Measurements from ENCODE around the gene XAGE5. TPM values are rescaled to one million over a fixed set of nuclear protein-coding genes. Genes with fewer than 3 reads are reported as not detected.

XAGE5 gene
- total RNA-seq, 2 experiments from 2014 or later, result not detected

GRCh38 chrX:52865343-52865998 lies 54.4 kb downstream of the XAGE5 start:
- H3K36me3 Mint-ChIP-seq (ENCODE audit: low read depth), result no peaks in the 10 kb centered on the region
- no peaks in the 10 kb centered on the region for H3K9me3 Mint-ChIP-seq
- H3K4me3 ChIP-seq (ENCODE audit: low read length), result no peak overlapping the region
- H3K27ac Mint-ChIP-seq, result no peak overlapping the region
- peaks cover 0 to 5% of the 10 kb centered on the region in 2 experiments for H3K27me3 ChIP-seq (ENCODE audit: control insufficient read depth in 1 of 2, insufficient read depth in 2 of 2, low read length in 2 of 2)
- DNase-seq (no peak), ATAC-seq (ENCODE audit: poor library complexity) (no peak)
- TF ChIP-seq CTCF (IDR thresholded peaks at IDR 0.05), result no peak
- H3K4me1 ChIP-seq (ENCODE audit: insufficient read depth, low read length), result no peaks in the 10 kb centered on the region
- ChIA-PET POLR2A (no interaction called here), CTCF (no interaction called here)
- H3K36me3 ChIP-seq (ENCODE audit: insufficient read depth, low read length), result no peaks in the 10 kb centered on the region
- peaks cover 4% of the 10 kb centered on the region for H3K27me3 Mint-ChIP-seq
- no peak overlapping the region for H3K27ac ChIP-seq (ENCODE audit: low read depth in 1 of 2, low read length in 2 of 2)
- H3K9me3 ChIP-seq (ENCODE audit: control insufficient read depth in 1 of 2, insufficient read depth in 1 of 2, low read length in 2 of 2), result no peaks in the 10 kb centered on the region
- intact Hi-C loops (cut with DNase I, micrococcal nuclease), result no loop called here
- H3K4me3 Mint-ChIP-seq, result no peak overlapping the region
- H3K4me1 Mint-ChIP-seq (ENCODE audit: low read depth), result no peaks in the 10 kb centered on the region

Other genes starting within 250 kb of the XAGE5 start
- gene SSX7, start 156.4 kb upstream of the XAGE5 start, total RNA-seq, result not detected
- not detected for gene SSX2, start 104.1 kb upstream of the XAGE5 start, total RNA-seq
- not detected for gene SSX2B, start 60.0 kb upstream of the XAGE5 start, total RNA-seq
- not detected for gene SPANXN5, start 13.9 kb upstream of the XAGE5 start, total RNA-seq
- gene XAGE3, start 56.8 kb downstream of the XAGE5 start, total RNA-seq, result not detected
- 10 to 100 TPM in 1 of 2 experiments, 1 to 10 TPM in 1; 9.2 to 13.0 TPM for gene FAM156B, start 86.0 kb downstream of the XAGE5 start, total RNA-seq
- gene FAM156A, start 147.2 kb downstream of the XAGE5 start, total RNA-seq, result 10 to 100 TPM; 16.0 TPM
- gene GPR173, start 237.5 kb downstream of the XAGE5 start, total RNA-seq, result not detected